ENCODE results near the gene DHCR7. TPM values are rescaled to one million over a fixed set of nuclear protein-coding genes. Genes with fewer than 3 reads are reported as not detected.

The DHCR7 gene
- total RNA-seq, 1 experiment from 2014 or later, result 72.6 TPM

DNA sequence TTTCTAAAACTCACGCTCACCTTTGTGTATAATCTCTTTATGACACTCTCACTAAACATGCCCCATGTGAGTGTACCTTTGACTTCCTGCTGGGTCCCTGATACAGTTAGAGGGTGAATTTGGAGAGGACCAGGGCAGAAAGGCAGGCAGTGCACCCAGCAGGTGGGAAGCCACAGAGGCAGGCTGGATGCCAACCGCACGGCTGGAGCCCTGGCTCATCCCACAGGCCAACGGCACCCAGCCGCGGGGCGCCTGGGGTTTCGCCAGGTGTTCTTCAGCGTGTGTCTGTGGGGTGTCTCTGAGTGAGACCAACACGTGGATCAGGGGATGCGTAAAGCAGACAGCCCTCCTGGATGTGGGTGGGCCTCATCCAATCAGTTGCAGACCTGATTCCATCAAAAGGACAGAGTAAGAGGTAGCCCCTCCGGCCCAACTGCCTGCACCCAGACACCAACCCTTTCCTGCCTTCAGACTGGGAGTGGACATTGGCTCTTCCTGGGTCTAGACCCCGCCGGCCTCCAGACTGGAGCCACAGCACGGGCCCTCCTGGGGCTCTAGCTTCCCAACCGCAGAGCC lies 51.6 kb downstream of the DHCR7 start:
- no peaks in the 10 kb centered on the region for H3K36me3 Mint-ChIP-seq (ENCODE audit: insufficient read depth, unreplicated experiment)
- CTCF ChIA-PET, result interaction anchor here (0.6 kb wide), 1 partner anchor 965 kb away, joined by 3 read pairs; no protein-coding TSS in a partner anchor
- DNase-seq (ENCODE audit: unreplicated experiment), result no peak
- no peak overlapping the region for H3K4me3 Mint-ChIP-seq (ENCODE audit: unreplicated experiment)
- TF ChIP-seq CTCF (IDR thresholded peaks at IDR 0.05; ENCODE audit: unreplicated experiment), result no peak
- BruUV-seq (replicated peaks), result no TSS peak
- intact Hi-C loops (cut with micrococcal nuclease), result no loop called here
- H3K27me3 Mint-ChIP-seq (ENCODE audit: insufficient read depth, unreplicated experiment), result peaks cover 23% of the 10 kb centered on the region
- no peaks in the 10 kb centered on the region for H3K4me1 Mint-ChIP-seq (ENCODE audit: insufficient read depth, unreplicated experiment)
- no peak overlapping the region for H3K27ac Mint-ChIP-seq (ENCODE audit: low read depth, unreplicated experiment)
- POLR2A ChIA-PET, result no interaction called here
- H3K9me3 Mint-ChIP-seq (ENCODE audit: unreplicated experiment), result peaks cover 8% of the 10 kb centered on the region

DNA sequence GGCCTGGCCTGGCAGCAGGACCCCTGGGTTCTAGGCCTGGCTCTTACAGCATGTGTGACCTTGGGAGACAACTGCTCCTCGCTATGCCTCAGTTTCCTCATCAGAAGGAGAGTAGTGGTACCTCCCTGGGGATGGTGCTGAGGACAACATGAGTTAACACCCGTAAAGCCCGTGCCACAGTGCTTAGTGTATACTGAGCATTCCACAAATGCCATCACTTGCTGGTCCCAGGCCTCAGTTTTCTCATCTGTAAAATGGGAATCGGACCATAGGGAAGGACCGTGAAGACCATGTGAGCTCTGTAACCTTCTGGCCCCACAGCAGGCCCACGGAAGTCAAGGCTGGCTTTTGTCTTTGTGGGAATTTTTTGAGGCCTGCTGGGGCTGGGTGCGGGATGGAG lies 52.4 kb downstream of the DHCR7 start:
- intact Hi-C loops (cut with micrococcal nuclease), result no loop called here
- H3K4me1 Mint-ChIP-seq (ENCODE audit: insufficient read depth, unreplicated experiment), result no peaks in the 10 kb centered on the region
- TF ChIP-seq CTCF (IDR thresholded peaks at IDR 0.05; ENCODE audit: unreplicated experiment), result no peak
- peaks cover 8% of the 10 kb centered on the region for H3K9me3 Mint-ChIP-seq (ENCODE audit: unreplicated experiment)
- BruUV-seq (replicated peaks), result no TSS peak
- CTCF ChIA-PET, result interaction anchor here (0.6 kb wide), 1 partner anchor 51 kb away, joined by 3 read pairs; no protein-coding TSS in a partner anchor
- DNase-seq (ENCODE audit: unreplicated experiment), result no peak
- no peaks in the 10 kb centered on the region for H3K36me3 Mint-ChIP-seq (ENCODE audit: insufficient read depth, unreplicated experiment)
- peaks cover 29% of the 10 kb centered on the region for H3K27me3 Mint-ChIP-seq (ENCODE audit: insufficient read depth, unreplicated experiment)
- H3K4me3 Mint-ChIP-seq (ENCODE audit: unreplicated experiment), result no peak overlapping the region
- POLR2A ChIA-PET, result no interaction called here
- no peak overlapping the region for H3K27ac Mint-ChIP-seq (ENCODE audit: low read depth, unreplicated experiment)

DNA sequence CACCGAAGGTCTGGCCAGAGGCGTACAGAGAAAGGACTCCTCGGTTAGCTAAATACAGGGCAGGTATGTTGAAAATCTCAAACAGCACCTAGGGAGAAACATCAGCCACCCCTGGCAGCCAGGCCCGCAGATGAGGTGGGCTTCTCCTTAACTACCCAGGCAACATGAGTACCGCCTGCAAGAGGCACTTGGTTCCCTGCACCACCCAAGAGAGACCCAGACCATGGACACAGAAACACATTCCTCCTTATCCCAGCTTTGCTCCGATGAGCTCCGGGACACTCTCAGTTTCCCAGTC lies 53.0 kb downstream of the DHCR7 start:
- H3K27me3 Mint-ChIP-seq (ENCODE audit: insufficient read depth, unreplicated experiment), result peaks cover 35% of the 10 kb centered on the region
- H3K27ac Mint-ChIP-seq (ENCODE audit: low read depth, unreplicated experiment), result no peak overlapping the region
- CTCF ChIA-PET, result no interaction called here
- no peak overlapping the region for H3K4me3 Mint-ChIP-seq (ENCODE audit: unreplicated experiment)
- H3K36me3 Mint-ChIP-seq (ENCODE audit: insufficient read depth, unreplicated experiment), result no peaks in the 10 kb centered on the region
- intact Hi-C loops (cut with micrococcal nuclease), result no loop called here
- peaks cover 8% of the 10 kb centered on the region for H3K9me3 Mint-ChIP-seq (ENCODE audit: unreplicated experiment)
- TF ChIP-seq CTCF (IDR thresholded peaks at IDR 0.05; ENCODE audit: unreplicated experiment), result no peak
- no peaks in the 10 kb centered on the region for H3K4me1 Mint-ChIP-seq (ENCODE audit: insufficient read depth, unreplicated experiment)
- no TSS peak for BruUV-seq (replicated peaks)
- no peak for DNase-seq (ENCODE audit: unreplicated experiment)
- POLR2A ChIA-PET, result no interaction called here

GRCh38 chr11:71393283-71393682 lies 54.9 kb downstream of the DHCR7 start:
- H3K9me3 Mint-ChIP-seq (ENCODE audit: unreplicated experiment), result peaks cover 8% of the 10 kb centered on the region

More at GRCh38 chr11:71393283-71393682, 54.9 kb downstream of the DHCR7 start:
- ChIA-PET CTCF (interaction anchor here (1.0 kb wide), 1 partner anchor 10 kb away, joined by 3 read pairs; no protein-coding TSS in a partner anchor), POLR2A (no interaction called here)
- peaks cover 54% of the 10 kb centered on the region for H3K27me3 Mint-ChIP-seq (ENCODE audit: insufficient read depth, unreplicated experiment)
- no peak for TF ChIP-seq CTCF (IDR thresholded peaks at IDR 0.05; ENCODE audit: unreplicated experiment)
- no peak overlapping the region for H3K4me3 Mint-ChIP-seq (ENCODE audit: unreplicated experiment)
- no peaks in the 10 kb centered on the region for H3K4me1 Mint-ChIP-seq (ENCODE audit: insufficient read depth, unreplicated experiment)
- DNase-seq (ENCODE audit: unreplicated experiment), result no peak
- BruUV-seq (replicated peaks), result no TSS peak
- H3K36me3 Mint-ChIP-seq (ENCODE audit: insufficient read depth, unreplicated experiment), result no peaks in the 10 kb centered on the region
- intact Hi-C loops (cut with micrococcal nuclease), result no loop called here
- H3K27ac Mint-ChIP-seq (ENCODE audit: low read depth, unreplicated experiment), result no peak overlapping the region

All from MCF 10A (cell line).